Measurements from ENCODE around the gene LRRC3B.

GRCh38 chr3:26574766-26575165 lies 47.8 kb upstream of the LRRC3B start:
- TF ChIP-seq EZH2 (IDR thresholded peaks at IDR 0.05; ENCODE audit: borderline replicate concordance, low read depth, low read length, severe bottlenecking) (no peak), CTCF (IDR thresholded peaks at IDR 0.05; ENCODE audit: extremely low read depth in 1 of 2, insufficient read depth in 1 of 2, low read depth in 1 of 2, low read length in 2 of 2) (no peak), MAX (IDR thresholded peaks at IDR 0.05; ENCODE audit: insufficient read depth, insufficient read length) (no peak), JUN (IDR thresholded peaks at IDR 0.05; ENCODE audit: borderline replicate concordance, insufficient read depth, insufficient read length, low read depth) (no peak), POLR2A (IDR thresholded peaks at IDR 0.05; ENCODE audit: low read depth, low read length) (no peak), POLR2AphosphoS5 (IDR thresholded peaks at IDR 0.05; ENCODE audit: insufficient read depth, low read depth, low read length) (no peak), FOS (IDR thresholded peaks at IDR 0.05; ENCODE audit: borderline replicate concordance, insufficient read depth, low read length) (no peak)

All from endothelial cell of umbilical vein (primary cell).